ENCODE measurements around the gene ANKRD27.
"Not testable (repeated sequence)": the region's sequence is repeated elsewhere in the genome, so short reads cannot be mapped to it uniquely, and the experiment has no call there.

Gene ANKRD27

DNA sequence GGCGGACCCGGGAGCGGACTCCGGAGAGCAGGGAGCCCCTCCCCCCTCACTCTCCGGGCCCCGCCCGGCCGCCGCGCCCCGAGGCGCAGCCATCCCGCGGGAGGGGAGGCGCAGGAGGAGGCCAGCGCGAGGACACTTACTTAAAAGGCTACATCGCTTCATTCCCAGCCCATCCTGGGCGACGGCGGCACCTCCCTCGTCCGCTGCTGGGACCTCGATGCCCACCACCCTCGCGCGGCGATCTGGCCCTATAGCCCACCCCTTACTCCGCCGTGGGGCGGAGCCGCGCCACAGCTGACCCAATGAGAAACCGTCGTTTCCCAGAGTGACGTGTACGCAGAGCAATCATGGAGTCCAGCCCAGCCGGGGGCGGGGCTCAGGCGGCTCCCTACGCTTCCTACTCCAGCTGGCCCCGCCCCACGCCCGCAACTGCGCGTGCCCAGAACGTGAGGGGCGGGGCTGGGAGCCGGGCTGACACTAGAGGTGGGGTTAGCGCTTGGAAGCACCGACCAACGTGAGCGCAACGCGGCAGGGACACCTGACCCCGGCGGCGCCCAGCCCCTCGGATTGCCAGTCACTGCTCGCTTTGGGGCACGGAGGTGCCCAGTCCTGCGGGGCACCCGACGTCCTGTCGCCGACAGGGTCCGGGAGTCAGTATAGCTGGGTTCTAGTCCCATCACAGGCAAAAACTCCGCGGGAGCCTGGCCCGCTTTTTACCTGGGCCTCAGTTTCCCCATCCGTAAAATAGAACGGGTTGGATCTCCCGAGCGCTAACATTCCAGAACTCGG is at the start of gene ANKRD27:
Gene ANKRD27 (minus strand): TSS at position 250 of the 789 bp plus-strand sequence. CDS start 16,165 bp downstream, outside the sequence.
- peaks cover 5% of the 10 kb centered on the region for H3K36me3 Mint-ChIP-seq
- no peaks in the 10 kb centered on the region for H3K9me3 Mint-ChIP-seq
- CTCF ChIA-PET, result no interaction called here

DNA sequence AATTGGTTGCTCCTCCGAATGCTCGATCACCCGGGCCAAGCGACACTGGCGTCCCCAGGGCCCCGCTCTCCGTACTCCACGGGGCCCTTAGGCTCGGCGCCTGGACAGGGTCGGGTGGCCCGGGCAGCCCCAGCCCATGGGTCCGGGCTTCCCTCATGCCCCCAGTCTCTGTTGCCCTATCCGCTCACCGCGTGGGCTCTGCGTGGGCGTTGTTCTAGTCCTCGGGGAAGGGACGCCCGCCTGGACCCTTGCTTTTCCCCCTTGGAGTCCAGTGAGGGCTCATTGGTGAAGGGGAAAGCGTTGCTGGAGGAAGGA is 45.9 kb upstream of the ANKRD27 start:
- Mint-ChIP-seq H3K27me3 (no peaks in the 10 kb centered on the region), H3K9me3 (no peaks in the 10 kb centered on the region), H3K4me1 (no peaks in the 10 kb centered on the region), H3K36me3 (peaks cover 4% of the 10 kb centered on the region), H3K4me3 (no peak overlapping the region), H3K27ac (no peak overlapping the region)
- no peak for DNase-seq
- CTCF ChIA-PET, result no interaction called here

More for the DNA sequence above, at the start of gene ANKRD27:
- Mint-ChIP-seq H3K4me1 (peaks cover 41% of the 10 kb centered on the region), H3K4me3 (peak within 1 kb of the TSS; percentile 95), H3K27ac (peak within 1 kb of the TSS; percentile 89), H3K27me3 (peaks cover 59% of the 10 kb centered on the region)
- peak; percentile 98 for DNase-seq

DNA sequence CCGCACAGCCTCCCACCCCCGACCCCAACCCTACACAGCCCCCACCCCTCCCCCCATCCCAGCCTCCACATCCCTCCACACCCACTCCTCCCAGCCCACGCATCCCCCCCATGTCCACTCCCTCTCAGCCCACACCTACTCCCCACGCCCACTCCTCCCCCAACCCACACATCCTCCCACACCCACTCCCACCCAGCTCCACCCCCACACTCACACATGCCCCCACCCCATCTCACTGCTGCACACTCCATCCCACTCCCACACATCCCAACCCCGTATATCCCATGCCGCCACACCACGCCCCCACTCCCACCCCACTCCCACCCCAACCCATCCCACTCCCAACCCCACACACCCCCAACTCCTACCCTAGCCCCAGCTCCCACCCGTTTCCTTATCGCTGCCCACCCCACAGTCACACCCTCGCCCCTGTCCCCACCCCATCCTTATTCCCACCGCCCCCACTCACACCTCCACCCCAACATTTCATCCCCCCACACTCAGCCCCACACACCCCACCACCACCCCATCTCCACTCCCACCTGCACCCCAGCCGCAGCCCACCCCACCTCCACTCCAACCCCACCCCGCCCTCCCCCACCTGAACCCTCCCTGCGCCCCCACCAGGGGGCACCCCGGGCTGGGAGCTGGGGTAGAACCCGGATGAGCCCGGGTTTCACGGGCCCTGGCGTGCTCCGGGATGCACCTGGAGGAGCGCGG is 45.4 kb upstream of the ANKRD27 start:
- Mint-ChIP-seq H3K36me3 (peaks cover 6% of the 10 kb centered on the region), H3K27ac (no peak overlapping the region), H3K4me1 (no peaks in the 10 kb centered on the region), H3K4me3 (no peak overlapping the region), H3K27me3 (no peaks in the 10 kb centered on the region), H3K9me3 (no peaks in the 10 kb centered on the region)
- DNase-seq, result no peak
- CTCF ChIA-PET, result no interaction called here

DNA sequence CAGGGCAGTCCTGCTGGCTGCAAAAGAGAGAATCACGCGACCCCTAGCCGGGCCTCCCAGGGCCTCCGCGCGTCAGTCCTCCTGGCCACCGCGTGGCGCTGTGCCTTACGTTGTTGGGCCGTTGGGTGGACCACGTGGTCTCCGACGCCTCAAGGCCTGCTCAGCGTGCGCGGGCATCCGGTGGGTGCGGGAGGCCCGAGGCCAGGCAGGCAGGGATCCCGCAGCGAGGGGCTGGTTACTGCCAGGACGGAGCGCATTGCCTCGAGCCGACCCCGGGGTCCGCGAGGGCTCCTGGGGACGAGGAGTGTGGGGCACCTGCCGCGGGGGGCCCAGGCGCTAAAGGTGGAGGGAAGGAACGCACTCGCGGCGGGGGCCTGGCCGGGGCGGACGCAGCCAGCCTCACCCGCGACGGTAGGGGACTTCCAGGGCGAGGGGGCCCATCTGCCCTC is 44.7 kb upstream of the ANKRD27 start, which contains the start of gene TDRD12:
Gene TDRD12 (plus strand): TSS at position 157 of the 449 bp plus-strand sequence. CDS start 306 bp downstream, outside the sequence.
- H3K4me1 Mint-ChIP-seq, result no peaks in the 10 kb centered on the region
- CTCF ChIA-PET, result no interaction called here

DNA sequence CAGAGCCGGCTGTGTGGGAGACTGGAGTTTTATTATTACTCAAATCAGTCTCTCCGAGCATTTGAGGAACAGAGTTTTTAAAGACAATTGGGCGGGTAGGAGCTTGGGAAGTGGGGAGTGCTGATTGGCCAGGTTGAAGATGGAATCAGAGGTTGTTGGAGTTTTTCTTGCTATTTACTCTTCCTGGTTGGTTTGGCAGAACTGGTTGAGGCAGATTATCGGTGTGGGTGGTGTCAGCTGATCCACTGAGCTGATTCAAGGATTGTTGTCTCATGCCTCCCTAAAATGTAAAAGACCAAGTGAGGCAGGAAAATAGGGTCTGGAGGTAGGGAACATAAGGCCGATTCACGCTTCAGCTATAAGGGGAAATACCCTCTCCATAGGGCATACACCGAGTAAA is 43.3 kb upstream of the ANKRD27 start:
- no peaks in the 10 kb centered on the region for H3K27me3 Mint-ChIP-seq
- no peak overlapping the region for H3K4me3 Mint-ChIP-seq
- peaks cover 13% of the 10 kb centered on the region for H3K36me3 Mint-ChIP-seq
- H3K4me1 Mint-ChIP-seq, result no peaks in the 10 kb centered on the region
- DNase-seq, result no peak
- no peak overlapping the region for H3K27ac Mint-ChIP-seq
- CTCF ChIA-PET, result no interaction called here
- no peaks in the 10 kb centered on the region for H3K9me3 Mint-ChIP-seq

More for the DNA sequence above, 44.7 kb upstream of the ANKRD27 start, which contains the start of gene TDRD12:
- no peak within 1 kb of the TSS for H3K4me3 Mint-ChIP-seq
- no peak for DNase-seq
- no peaks in the 10 kb centered on the region for H3K27me3 Mint-ChIP-seq
- H3K36me3 Mint-ChIP-seq, result peaks cover 8% of the 10 kb centered on the region
- no peaks in the 10 kb centered on the region for H3K9me3 Mint-ChIP-seq
- H3K27ac Mint-ChIP-seq, result no peak within 1 kb of the TSS

DNA sequence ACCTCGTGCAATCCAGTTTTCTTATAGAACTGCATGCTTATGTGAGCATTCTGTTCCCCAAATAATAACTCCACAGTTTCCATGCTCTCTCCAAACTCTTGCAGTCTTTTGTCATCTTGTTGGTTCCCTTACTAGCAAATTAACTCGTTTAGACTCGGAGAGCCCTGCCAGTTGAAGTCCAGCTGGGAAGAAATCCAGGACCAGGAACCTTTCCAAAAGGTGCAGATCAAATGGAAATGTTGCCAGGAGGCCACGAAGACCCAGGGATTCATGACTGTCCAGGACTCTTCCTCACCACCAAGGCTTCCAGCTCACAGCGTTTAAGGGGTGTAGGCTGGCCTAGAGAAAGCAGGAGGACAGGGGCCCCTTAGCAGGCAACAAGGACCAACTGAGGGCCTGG is 42.5 kb upstream of the ANKRD27 start:
- Mint-ChIP-seq H3K4me1 (no peaks in the 10 kb centered on the region), H3K27ac (no peak overlapping the region), H3K4me3 (no peak overlapping the region), H3K9me3 (no peaks in the 10 kb centered on the region), H3K36me3 (peaks cover 18% of the 10 kb centered on the region), H3K27me3 (no peaks in the 10 kb centered on the region)
- no peak for DNase-seq
- CTCF ChIA-PET, result interaction anchor here (0.6 kb wide), 1 partner anchor 523 kb away, joined by 4 read pairs; no protein-coding TSS in a partner anchor

DNA sequence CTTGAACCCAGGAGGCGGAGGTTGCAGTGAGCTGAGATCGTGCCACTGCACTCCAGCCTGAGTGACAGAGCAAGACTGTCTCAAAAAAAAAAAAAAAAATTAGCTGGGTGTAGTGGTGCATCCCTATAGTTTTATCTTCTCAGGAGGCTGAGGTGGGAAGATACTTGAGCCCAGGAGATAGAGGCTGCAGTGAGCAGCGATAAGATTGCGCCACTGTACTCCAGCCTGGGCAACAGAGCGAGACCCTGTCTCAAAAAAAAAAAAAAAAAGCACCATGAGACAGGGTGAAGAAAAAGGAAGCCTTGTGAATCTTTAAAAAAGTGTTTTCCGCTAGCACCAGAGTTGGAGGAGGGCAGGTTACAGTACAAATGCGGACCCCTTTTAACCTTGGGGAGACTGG is 41.2 kb upstream of the ANKRD27 start:
- H3K9me3 Mint-ChIP-seq, H3K27ac Mint-ChIP-seq, CTCF ChIA-PET, H3K4me3 Mint-ChIP-seq, H3K27me3 Mint-ChIP-seq, H3K4me1 Mint-ChIP-seq, DNase-seq: not testable (repeated sequence)
- peaks cover 19% of the 10 kb centered on the region for H3K36me3 Mint-ChIP-seq

DNA sequence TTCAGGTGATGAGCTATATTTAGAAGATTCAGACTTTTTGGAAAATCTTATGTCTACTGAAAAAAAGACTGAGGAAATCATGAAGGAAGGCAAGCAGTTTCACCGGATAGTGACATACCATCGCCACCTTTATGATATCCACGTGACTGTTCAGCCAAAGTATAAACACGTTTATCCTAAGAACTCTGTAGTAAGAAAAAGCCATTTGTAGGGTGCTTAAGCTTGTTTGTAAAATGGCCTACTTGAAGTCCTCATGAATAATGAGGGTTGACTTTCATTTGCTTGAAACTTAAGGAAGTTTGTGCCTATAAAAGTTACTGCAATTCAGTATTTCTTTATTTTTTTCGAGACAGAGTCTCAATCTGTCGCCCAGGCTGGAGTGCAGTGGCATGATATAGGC is 36.8 kb upstream of the ANKRD27 start:
- Mint-ChIP-seq H3K27ac (no peak overlapping the region), H3K9me3 (peaks cover 3% of the 10 kb centered on the region), H3K27me3 (no peaks in the 10 kb centered on the region), H3K4me3 (no peak overlapping the region), H3K4me1 (peaks cover 20% of the 10 kb centered on the region), H3K36me3 (peaks cover 39% of the 10 kb centered on the region)
- no peak for DNase-seq
- CTCF ChIA-PET, result interaction anchor here (1.0 kb wide), 1 partner anchor 36 kb away, joined by 3 read pairs; no protein-coding TSS in a partner anchor

DNA sequence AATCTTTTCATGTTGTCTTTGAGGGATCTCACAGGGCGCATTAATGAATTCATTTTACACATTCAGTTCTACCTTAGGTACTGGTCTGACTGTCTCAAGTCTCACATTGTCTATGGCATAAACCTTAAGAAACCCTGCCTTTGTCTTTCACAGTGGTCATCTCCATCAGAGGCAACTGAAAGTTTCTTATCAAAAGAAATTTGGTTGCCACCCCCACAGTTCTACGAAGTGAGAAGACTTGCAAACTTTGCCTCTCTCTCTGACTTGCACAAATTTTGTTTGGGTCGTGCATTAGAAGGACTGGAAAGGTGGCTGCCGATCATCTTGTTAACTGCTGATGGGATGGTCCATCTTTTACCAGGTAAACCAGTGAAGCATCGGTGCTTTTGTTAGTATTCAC is 34.1 kb upstream of the ANKRD27 start:
- no peak for DNase-seq
- peaks cover 22% of the 10 kb centered on the region for H3K4me1 Mint-ChIP-seq
- H3K27ac Mint-ChIP-seq, result peak overlapping the region; percentile 62
- H3K36me3 Mint-ChIP-seq, result peaks cover 57% of the 10 kb centered on the region
- H3K4me3 Mint-ChIP-seq, result no peak overlapping the region
- CTCF ChIA-PET, result interaction anchor here (1.1 kb wide), 1 partner anchor 110 kb away, joined by 3 read pairs; no protein-coding TSS in a partner anchor
- peaks cover 10% of the 10 kb centered on the region for H3K9me3 Mint-ChIP-seq
- no peaks in the 10 kb centered on the region for H3K27me3 Mint-ChIP-seq

DNA sequence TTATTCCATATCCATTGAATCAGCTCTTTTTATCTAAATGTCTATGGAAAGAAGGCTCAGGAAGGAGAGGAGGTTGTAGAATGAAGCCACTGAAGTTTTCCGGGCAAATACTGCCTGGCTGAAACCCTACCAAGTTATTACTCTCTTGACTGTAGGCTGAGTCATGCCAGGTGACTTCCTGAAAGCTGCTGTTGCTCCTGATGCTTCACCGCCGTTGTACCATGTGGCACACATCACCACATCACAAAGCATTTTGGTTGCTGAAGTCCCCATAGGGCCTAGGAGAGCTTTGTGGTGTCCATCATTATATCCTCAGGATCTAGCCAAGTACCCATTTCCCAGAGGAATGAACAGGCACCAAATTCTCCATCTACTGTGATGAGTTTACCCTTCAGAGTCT is 33.5 kb upstream of the ANKRD27 start:
- Mint-ChIP-seq H3K27me3 (no peaks in the 10 kb centered on the region), H3K9me3 (peaks cover 13% of the 10 kb centered on the region), H3K27ac (peak overlapping the region; percentile 62), H3K36me3 (peaks cover 57% of the 10 kb centered on the region), H3K4me1 (peaks cover 22% of the 10 kb centered on the region), H3K4me3 (no peak overlapping the region)
- CTCF ChIA-PET, result interaction anchor here (1.1 kb wide), 1 partner anchor 110 kb away, joined by 3 read pairs; no protein-coding TSS in a partner anchor
- DNase-seq, result peak; percentile 56

DNA sequence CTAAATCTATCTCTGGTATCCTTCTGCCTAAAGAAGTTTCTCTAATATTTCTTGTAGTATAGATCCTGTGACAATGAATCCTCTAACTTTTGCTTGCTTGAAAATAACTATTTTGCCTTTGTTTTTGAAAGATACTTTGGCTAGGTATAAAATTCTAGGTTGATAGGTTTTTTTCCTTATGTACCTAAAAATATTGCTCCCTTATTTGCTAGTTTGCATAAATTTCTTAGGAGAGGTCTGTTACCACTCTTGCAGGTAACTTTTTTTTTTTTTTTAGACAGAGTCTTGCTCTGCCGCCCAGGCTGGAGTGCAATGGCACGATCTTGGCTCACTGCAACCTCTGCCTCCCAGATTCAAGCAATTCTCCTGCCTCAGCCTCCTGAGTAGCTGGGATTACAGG is 29.0 kb upstream of the ANKRD27 start:
- H3K4me1 Mint-ChIP-seq, result peaks cover 27% of the 10 kb centered on the region
- H3K27ac Mint-ChIP-seq, H3K4me3 Mint-ChIP-seq, DNase-seq, H3K27me3 Mint-ChIP-seq: not testable (repeated sequence)
- H3K9me3 Mint-ChIP-seq, result peaks cover 18% of the 10 kb centered on the region
- H3K36me3 Mint-ChIP-seq, result peaks cover 80% of the 10 kb centered on the region
- CTCF ChIA-PET, result interaction anchor here (0.6 kb wide), 1 partner anchor 1499 kb away, joined by 4 read pairs; no protein-coding TSS in a partner anchor

DNA sequence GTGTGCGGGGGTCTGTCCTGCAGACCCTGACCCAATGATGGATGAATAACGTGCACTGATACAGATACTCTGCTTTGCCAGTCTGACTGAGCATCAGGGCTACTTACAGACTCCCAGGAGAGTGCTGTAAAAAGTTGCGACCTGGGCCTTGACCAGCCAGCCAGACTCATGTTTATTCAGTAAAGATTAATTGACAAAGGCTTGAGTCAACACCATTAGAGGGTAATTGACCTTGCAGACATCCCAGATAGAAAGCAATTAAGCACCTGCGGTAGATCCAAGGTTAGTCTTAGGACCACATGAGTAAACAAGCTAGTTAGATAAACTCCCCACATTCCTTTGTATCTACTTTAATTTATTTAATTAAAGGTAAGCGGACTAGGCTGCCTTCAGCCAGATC is 27.0 kb upstream of the ANKRD27 start:
- CTCF ChIA-PET, result no interaction called here
- H3K27me3 Mint-ChIP-seq, result no peaks in the 10 kb centered on the region
- H3K9me3 Mint-ChIP-seq, result peaks cover 19% of the 10 kb centered on the region
- H3K36me3 Mint-ChIP-seq, result peaks cover 87% of the 10 kb centered on the region
- no peak for DNase-seq
- no peak overlapping the region for H3K27ac Mint-ChIP-seq
- H3K4me1 Mint-ChIP-seq, result peaks cover 17% of the 10 kb centered on the region
- H3K4me3 Mint-ChIP-seq, result no peak overlapping the region

DNA sequence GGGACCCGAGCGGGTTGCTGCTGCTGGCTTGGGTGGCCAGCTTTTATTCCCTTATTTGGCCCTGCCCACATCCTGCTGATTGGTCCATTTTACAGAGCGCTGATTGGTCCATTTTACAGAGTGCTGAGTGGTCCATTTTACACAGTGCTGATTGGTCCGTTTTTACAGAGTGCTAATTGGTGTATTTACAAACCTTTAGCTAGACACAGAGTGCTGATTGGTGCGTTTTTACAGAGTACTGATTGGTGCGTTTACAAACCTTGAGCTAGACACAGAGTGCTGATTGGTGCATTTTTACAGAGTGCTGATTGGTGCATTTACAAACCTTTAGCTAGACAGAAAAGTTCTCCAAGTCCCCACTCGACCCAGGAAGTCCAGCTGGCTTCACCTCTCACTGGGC is 25.1 kb upstream of the ANKRD27 start:
- peaks cover 88% of the 10 kb centered on the region for H3K36me3 Mint-ChIP-seq
- H3K9me3 Mint-ChIP-seq, result peaks cover 13% of the 10 kb centered on the region
- CTCF ChIA-PET, result interaction anchor here (0.6 kb wide), 1 partner anchor 411 kb away, joined by 3 read pairs; no protein-coding TSS in a partner anchor
- not testable (repeated sequence) for H3K27me3 Mint-ChIP-seq, H3K27ac Mint-ChIP-seq, H3K4me3 Mint-ChIP-seq, DNase-seq
- H3K4me1 Mint-ChIP-seq, result peaks cover 23% of the 10 kb centered on the region

DNA sequence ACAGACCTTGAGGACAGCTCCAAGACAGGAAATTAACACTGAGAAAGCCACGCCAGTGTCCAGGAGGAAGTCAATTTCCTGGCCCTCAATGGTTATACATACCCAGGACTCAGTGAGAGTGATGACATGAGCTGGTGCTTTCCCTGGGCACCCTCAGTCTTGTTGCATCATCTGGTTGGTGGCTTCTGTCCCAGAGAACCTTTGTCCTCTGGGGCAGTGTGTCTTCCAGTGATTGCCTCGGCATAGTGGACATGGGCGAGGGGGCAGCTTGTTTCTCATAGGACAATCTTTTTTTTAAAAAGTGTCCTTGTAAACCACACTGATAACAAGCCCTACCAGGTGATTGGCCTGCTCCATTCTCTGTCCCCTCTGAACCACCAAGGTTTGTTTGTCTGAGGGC is 21.8 kb upstream of the ANKRD27 start:
- CTCF ChIA-PET, H3K4me3 Mint-ChIP-seq, H3K9me3 Mint-ChIP-seq, DNase-seq, H3K27ac Mint-ChIP-seq, H3K27me3 Mint-ChIP-seq: not testable (repeated sequence)
- Mint-ChIP-seq H3K4me1 (peaks cover 47% of the 10 kb centered on the region), H3K36me3 (peaks cover 83% of the 10 kb centered on the region)
